ENCODE data around the gene IL9R.

DNA sequence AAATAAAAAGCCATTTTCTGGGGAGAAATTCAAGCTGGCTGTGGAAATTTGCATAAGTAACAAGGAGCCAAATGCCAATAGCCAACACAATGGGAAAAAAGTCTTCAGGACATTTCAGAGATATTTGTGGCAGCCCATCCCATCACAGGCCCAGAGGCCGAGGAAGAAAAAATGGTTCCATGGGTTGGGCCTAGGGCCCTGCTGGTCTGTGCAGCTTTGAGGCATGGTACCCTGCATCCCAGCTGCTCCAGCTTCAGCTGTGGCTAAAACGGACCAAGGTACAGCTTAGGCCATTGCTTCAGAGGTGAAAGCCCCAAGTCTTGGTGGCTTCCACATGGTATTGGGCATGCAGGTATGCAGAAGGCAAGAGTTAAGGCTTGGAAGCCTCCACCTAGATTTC, 14.2 kb upstream of the IL9R start:
- no peak for TF ChIP-seq CC2D1A (IDR thresholded peaks at IDR 0.05)
- no peak for TF ChIP-seq KLF10 (CRISPR knock-in tag; IDR thresholded peaks at IDR 0.05)
- TF ChIP-seq ZNF384 (IDR thresholded peaks at IDR 0.05; ENCODE audit: low read depth, low read length) = no peak
- no peak for TF ChIP-seq ZFX (CRISPR knock-in tag; IDR thresholded peaks at IDR 0.05)
- no peak for TF ChIP-seq ZNF274 (IDR thresholded peaks at IDR 0.05; ENCODE audit: borderline replicate concordance, low read depth, low read length)
- TF ChIP-seq GABPA (tag; conservative IDR thresholded peaks at IDR 0.05; ENCODE audit: low read depth) = no peak
- no peak for TF ChIP-seq FOSL1 (tag; conservative IDR thresholded peaks at IDR 0.05)
- TF ChIP-seq ZNF561 (CRISPR knock-in tag; conservative IDR thresholded peaks at IDR 0.05) = no peak
- TF ChIP-seq CTCF (IDR thresholded peaks at IDR 0.05 in 2 of 3, conservative IDR thresholded peaks at IDR 0.05 in 1 of 3; ENCODE audit: insufficient read depth in 2 of 3, low read depth in 1 of 3, low read length in 3 of 3) = no peak
